Omental fat pad (tissue), 4 donors: ENCODE results near the gene CCNG2. TPM values are rescaled to one million over a fixed set of nuclear protein-coding genes. Genes with fewer than 3 reads are reported as not detected.

Experiments used
- ATAC-seq: fragments of 150-250 bp; one replicate; pipeline ENCODE4 v1.9.1; 2016; ENCODE audit warnings: mild to moderate bottlenecking, moderate library complexity; ENCODE audit not compliant: low FRiP score
- DNase-seq: peaks from one replicate; pipeline ENCODE4 v3.0.0-alpha.2; 2019; ENCODE audit warnings: low spot score
- total RNA-seq, 4 donors: library from RNA; depleted of rRNA; stranded (reverse); fragments of >200 nt; gene quantifications; one replicate each; pipeline ENCODE4 v1.1.0, GENCODE V29; 2016
- TF ChIP-seq, protein P1 (sequence below), 3 donors: fragments of 450-650 bp; IDR thresholded peaks; one replicate each; pipeline ENCODE4 v1.5.1; 2016 to 2017; ENCODE audit warnings: antibody characterized with exemption in 3 of 3, mild to moderate bottlenecking in 3 of 3, moderate library complexity in 2 of 3

The CCNG2 gene
- total RNA-seq, 4 donors from 2014 or later = 21.6 to 64.8 (median 33.0) TPM

GRCh38 chr4:77199701-77200100, 42.7 kb downstream of the CCNG2 start:
- TF ChIP-seq, protein P1, sequence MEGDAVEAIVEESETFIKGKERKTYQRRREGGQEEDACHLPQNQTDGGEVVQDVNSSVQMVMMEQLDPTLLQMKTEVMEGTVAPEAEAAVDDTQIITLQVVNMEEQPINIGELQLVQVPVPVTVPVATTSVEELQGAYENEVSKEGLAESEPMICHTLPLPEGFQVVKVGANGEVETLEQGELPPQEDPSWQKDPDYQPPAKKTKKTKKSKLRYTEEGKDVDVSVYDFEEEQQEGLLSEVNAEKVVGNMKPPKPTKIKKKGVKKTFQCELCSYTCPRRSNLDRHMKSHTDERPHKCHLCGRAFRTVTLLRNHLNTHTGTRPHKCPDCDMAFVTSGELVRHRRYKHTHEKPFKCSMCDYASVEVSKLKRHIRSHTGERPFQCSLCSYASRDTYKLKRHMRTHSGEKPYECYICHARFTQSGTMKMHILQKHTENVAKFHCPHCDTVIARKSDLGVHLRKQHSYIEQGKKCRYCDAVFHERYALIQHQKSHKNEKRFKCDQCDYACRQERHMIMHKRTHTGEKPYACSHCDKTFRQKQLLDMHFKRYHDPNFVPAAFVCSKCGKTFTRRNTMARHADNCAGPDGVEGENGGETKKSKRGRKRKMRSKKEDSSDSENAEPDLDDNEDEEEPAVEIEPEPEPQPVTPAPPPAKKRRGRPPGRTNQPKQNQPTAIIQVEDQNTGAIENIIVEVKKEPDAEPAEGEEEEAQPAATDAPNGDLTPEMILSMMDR (IDR thresholded peaks at IDR 0.05) = no peak

DNA sequence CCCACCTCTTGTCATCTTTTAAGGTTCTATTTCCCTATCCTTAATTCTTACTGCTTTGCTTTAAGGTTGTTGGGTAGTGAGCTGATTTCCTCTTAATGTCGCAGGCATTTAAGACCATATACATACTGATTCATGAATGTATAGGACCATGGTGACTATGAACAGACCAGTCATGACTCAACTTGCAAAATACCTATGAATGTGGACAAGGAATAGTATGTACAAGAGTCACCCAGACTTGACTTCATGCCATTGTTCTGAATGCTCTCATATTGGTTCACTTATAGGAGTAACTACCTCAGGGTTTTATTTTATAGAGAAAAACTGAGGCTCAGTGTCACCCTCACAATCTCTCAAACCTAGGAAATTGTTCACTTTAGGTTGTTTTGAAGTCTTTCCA, 44.3 kb downstream of the CCNG2 start:
- DNase-seq (no peak), ATAC-seq (no peak)
- TF ChIP-seq, protein P1 (IDR thresholded peaks at IDR 0.05) = no peak

More at GRCh38 chr4:77199701-77200100, 42.7 kb downstream of the CCNG2 start:
- no peak for DNase-seq
- ATAC-seq = no peak

DNA sequence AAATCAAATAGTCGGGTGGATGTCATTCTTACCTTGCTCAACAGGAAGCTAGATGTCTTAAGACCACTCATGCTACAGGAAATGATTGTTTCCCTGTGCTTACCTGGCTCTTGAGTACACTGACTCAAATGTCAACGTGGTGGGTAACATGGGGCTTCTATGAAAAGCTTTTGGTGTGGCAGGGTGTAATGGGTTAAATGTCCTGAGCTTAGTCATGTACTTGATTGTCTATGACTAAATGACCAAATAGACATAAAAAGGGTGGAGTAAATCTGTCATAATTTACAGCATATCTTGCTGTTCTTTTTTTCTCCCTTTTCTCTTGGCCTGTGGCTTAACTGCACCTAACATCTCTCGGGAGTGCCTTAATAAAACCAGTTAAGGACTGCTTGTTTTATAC, 44.9 kb downstream of the CCNG2 start:
- TF ChIP-seq, protein P1 (IDR thresholded peaks at IDR 0.05) = no peak
- DNase-seq (no peak), ATAC-seq (no peak)

DNA sequence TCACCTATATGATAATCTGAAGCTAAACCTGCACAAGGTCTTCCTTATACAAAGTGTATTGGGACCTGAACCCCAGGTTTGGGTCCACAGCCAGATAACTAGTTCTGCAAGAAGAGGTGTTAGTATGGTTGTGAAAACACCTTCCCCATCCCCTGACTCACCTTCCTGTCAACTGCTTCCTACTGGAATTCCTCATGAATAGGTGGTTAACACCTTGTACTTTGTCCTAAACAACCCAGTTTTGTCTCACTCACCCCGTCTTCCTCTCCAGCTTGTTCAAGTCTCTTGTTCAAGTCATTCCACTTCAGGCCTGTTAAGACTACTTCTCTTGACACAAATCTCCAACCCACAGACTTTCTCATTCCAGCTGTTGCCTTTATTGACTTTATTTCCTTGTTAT, 45.5 kb downstream of the CCNG2 start:
- TF ChIP-seq, protein P1 (IDR thresholded peaks at IDR 0.05) = no peak
- ATAC-seq (no peak), DNase-seq (no peak)

DNA sequence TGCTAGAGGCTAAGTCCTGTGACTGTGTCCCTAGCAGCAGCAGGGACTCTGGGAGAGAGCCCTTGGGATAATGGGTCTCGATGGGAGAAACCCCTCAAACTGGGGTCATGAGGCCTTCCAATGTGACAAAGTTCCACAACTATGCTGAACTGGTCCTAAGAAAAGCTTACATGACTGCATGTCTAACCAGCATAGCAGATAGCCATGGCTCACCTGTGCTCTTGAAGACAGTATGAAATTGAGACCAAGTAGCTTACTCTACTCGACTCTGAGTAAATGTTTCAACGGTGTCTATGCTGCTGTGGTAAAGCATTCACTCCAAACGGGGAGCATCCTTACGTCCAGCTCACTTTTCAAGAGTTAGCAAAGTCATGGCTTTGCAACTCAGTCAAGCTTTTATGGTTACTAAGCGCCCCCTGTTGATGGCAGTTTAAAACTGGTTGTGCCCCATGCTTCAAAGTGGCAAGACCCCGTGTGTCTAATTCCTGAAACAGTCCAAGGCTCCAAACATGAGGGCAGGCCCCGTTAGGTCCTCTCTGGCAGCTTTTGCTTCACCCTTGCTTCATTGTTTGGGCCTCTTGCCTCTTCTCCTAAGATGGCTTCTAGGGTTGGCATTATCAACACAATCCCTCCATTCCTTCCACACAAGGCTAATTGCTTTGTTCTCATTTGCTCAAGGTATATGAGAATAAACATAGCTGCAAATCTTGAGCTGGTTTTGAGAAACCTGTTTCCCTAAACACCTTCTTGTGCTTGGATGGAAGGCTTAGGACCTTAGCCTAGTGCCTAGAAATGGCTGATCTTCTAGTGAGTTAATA, 46.6 kb downstream of the CCNG2 start:
- DNase-seq = peak; percentile 25
- TF ChIP-seq, protein P1 (IDR thresholded peaks at IDR 0.05) = no peak
- ATAC-seq = no peak

GRCh38 chr4:77204621-77205020, 47.6 kb downstream of the CCNG2 start:
- TF ChIP-seq, protein P1 (IDR thresholded peaks at IDR 0.05) = no peak
- DNase-seq = no peak
- ATAC-seq = no peak

GRCh38 chr4:77209012-77209411, 52.0 kb downstream of the CCNG2 start:
- DNase-seq = no peak
- TF ChIP-seq, protein P1 (IDR thresholded peaks at IDR 0.05) = no peak
- no peak for ATAC-seq
